Measurements from ENCODE around the gene CORO1A. TPM values are rescaled to one million over a fixed set of nuclear protein-coding genes. Genes with fewer than 3 reads are reported as not detected.
"Not testable (repeated sequence)": the region's sequence is repeated elsewhere in the genome, so short reads cannot be mapped to it uniquely, and the experiment has no call there.

CORO1A gene
- total RNA-seq, 1 donor from 2014 or later: 843 TPM

DNA sequence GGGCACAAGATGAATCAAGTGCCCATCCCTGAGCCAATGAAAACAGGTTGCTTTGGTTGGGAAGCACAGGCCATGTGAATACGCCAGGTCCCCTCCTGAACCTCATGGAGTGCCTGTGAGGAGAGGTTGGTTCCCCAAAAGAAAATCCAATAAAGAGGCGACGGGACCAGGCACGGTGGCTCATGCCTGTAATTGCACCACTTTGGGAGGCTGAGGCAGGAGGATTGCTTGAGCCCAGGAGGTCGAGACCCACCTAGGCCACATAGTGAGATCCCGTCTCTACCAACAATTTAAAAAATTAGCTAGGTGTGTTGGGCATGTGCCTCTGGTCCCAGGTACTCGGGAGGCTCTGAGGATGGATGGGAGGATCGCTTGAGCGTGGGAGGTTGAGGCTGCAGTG is 3.5 kb upstream of the CORO1A start:
- Mint-ChIP-seq H3K27me3 (ENCODE audit: low read depth) (no peaks in the 10 kb centered on the region), H3K9me3 (no peaks in the 10 kb centered on the region), H3K27ac (no peak overlapping the region), H3K4me3 (ENCODE audit: low read depth) (no peak overlapping the region), H3K36me3 (ENCODE audit: low read depth) (peaks cover 12% of the 10 kb centered on the region), H3K4me1 (ENCODE audit: low read depth) (peaks cover 15% of the 10 kb centered on the region)
- intact Hi-C loops (cut with micrococcal nuclease): no loop called here
- no peak for DNase-seq (ENCODE audit: low spot score)

DNA sequence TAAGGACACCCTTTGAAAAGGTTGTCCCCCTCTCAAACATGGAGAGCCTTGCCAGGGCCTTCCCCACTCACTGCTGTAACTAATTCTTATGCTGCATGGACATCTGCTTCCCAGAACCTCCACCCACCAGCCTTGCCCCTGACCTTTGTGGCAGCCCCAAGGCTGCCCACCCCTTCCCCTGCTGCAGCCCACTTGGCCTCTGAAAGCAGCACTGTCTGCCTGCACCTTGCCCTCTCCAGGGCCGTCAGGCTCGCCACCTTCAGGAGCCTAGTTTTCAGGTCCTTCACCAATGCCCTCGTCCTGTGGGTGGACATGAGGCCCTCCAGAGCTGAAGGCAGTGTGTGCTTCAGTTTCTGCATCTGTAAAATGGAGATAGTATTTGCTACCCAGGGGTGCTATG is 2.7 kb upstream of the CORO1A start:
- Mint-ChIP-seq H3K36me3 (ENCODE audit: low read depth) (peaks cover 20% of the 10 kb centered on the region), H3K4me3 (ENCODE audit: low read depth) (no peak overlapping the region), H3K27me3 (ENCODE audit: low read depth) (no peaks in the 10 kb centered on the region), H3K27ac (no peak overlapping the region), H3K4me1 (ENCODE audit: low read depth) (peaks cover 16% of the 10 kb centered on the region), H3K9me3 (no peaks in the 10 kb centered on the region)
- DNase-seq (ENCODE audit: low spot score): no peak
- intact Hi-C loops (cut with micrococcal nuclease): no loop called here

DNA sequence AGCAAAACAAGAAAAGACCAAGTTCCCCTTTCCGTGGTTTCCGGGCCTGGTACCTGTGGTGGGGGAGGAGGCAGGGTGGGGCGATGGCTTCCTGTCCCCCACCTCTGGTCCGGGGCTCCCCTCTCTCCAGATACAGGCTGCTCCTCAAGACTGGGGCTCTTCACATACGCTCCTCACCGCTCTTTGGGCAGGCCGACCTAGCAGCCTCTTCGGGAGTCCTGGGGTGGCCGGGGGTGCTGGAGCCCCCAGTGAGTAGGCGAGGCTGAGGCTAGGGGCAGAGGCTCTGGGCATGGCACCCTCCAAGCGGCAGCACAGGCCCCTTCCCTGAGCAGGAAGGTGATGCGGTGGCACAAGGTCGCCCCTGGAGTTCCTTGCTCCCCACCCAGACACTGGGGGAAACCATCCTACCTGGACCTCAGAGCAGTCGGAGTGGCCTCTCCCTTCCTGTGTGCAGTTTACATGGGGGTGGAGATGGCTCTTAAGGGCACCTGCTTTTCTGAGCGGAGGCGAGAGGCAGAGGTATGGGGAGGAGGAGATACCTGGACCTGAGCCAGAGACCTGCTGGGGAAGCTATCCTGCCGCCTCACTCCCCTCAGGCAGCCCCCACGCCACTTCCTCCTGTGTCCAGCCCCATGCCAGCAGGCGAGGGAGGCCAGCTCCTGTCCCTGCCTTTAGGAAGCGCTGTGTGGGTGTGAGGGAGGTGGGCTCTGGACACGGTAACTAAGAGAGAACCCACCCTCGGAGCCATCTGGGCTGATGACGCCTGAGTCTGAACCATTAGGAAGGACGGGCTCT is 891 bp downstream of the CORO1A start:
- H3K9me3 Mint-ChIP-seq: no peaks in the 10 kb centered on the region
- intact Hi-C loops (cut with micrococcal nuclease): no loop called here
- peaks cover 45% of the 10 kb centered on the region for H3K36me3 Mint-ChIP-seq (ENCODE audit: low read depth)
- peak; percentile 81 for DNase-seq (ENCODE audit: low spot score)
- peak overlapping the region; percentile 97 for H3K27ac Mint-ChIP-seq
- no peaks in the 10 kb centered on the region for H3K27me3 Mint-ChIP-seq (ENCODE audit: low read depth)
- peaks cover 26% of the 10 kb centered on the region for H3K4me1 Mint-ChIP-seq (ENCODE audit: low read depth)
- peak overlapping the region; percentile 100 for H3K4me3 Mint-ChIP-seq (ENCODE audit: low read depth)

DNA sequence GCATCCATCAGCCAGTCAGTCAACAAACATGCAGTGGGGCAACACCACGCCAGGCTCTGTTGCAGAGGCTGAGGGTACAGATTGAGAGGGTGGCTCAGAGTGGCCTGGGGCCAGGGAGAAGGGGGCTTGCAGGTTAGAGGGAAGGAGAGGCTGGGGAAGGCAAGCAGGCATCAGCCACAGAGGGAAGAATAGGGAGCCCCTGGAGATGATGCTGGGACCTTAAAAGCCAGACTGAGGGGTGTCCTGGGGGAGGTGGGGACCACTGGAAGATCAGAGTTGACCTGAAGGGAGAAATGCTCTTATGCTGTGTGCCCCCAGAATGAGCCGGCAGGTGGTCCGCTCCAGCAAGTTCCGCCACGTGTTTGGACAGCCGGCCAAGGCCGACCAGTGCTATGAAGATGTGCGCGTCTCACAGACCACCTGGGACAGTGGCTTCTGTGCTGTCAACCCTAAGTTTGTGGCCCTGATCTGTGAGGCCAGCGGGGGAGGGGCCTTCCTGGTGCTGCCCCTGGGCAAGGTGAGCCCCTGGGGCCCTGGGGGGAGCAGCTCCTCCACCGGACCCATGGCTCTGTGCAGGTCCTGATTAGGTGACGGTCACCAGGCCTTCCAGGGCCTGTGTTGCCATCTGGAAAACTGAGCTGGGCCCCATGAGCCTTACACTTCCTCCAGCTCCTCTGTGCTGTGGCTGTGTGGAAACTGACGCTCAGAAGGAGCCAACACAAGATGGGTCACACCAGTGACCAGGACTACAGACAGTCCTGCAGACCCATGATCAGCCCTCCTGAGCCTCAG is 1.7 kb downstream of the CORO1A start:
- peak overlapping the region; percentile 97 for H3K27ac Mint-ChIP-seq
- no peak for DNase-seq (ENCODE audit: low spot score)

DNA sequence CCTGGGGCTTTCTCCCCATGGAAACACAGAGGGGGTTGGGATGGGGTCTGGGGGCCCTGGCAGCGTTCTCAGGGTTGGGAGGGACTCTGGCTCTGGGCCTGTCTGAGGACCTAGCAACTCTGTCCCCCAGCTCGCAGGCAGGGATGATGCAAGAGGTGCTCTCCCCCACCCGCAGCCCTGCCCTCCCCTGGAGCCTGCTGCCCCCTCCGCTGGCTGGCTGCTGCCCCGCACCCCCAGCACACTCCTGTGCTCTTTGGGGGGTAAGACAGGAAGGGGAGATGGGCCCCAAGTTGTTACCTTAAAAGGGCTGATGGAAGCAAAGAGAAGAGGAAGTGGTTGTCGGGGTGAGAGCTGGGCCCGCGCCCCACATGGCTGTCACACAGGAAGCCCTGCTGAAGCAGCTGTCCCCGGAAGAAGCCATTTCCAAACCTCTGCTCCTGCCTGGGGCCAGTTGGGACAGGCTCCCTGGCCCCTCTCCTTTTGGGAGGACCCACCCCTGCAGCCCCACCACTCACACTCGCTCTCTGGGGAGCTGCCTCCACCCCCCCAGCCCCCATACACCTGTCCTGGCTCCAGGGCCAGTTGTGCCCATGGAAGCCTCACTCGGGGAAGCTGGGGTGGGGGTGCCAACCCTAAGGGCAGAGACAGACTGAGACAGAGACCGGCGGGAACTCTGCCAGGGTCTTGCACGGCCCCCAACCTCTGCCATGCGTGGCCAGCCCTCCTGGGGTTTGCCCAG is 2.5 kb downstream of the CORO1A start:
- peak overlapping the region; percentile 97 for H3K27ac Mint-ChIP-seq
- no peaks in the 10 kb centered on the region for H3K27me3 Mint-ChIP-seq (ENCODE audit: low read depth)
- intact Hi-C loops (cut with micrococcal nuclease): no loop called here
- peaks cover 23% of the 10 kb centered on the region for H3K4me1 Mint-ChIP-seq (ENCODE audit: low read depth)
- peaks cover 45% of the 10 kb centered on the region for H3K36me3 Mint-ChIP-seq (ENCODE audit: low read depth)
- H3K9me3 Mint-ChIP-seq: no peaks in the 10 kb centered on the region
- peak overlapping the region; percentile 100 for H3K4me3 Mint-ChIP-seq (ENCODE audit: low read depth)
- DNase-seq (ENCODE audit: low spot score): peak; percentile 83

More for the DNA sequence above, 1.7 kb downstream of the CORO1A start:
- intact Hi-C loops (cut with micrococcal nuclease): no loop called here
- Mint-ChIP-seq H3K4me1 (ENCODE audit: low read depth) (peaks cover 26% of the 10 kb centered on the region), H3K9me3 (no peaks in the 10 kb centered on the region), H3K36me3 (ENCODE audit: low read depth) (peaks cover 45% of the 10 kb centered on the region), H3K4me3 (ENCODE audit: low read depth) (peak overlapping the region; percentile 100), H3K27me3 (ENCODE audit: low read depth) (no peaks in the 10 kb centered on the region)

DNA sequence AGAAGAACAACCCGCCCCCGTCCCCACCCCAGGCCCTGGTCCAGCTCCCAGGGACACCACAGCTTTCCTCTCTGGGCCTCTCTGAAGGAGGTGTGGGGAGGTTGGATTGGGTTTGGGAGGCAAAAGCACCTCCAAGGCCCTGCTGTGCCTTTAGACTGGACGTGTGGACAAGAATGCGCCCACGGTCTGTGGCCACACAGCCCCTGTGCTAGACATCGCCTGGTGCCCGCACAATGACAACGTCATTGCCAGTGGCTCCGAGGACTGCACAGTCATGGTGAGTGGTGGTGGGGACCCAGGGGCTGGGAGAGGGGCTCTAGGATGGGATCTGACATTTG is 3.0 kb downstream of the CORO1A start:
- Mint-ChIP-seq H3K27me3 (ENCODE audit: low read depth) (no peaks in the 10 kb centered on the region), H3K4me1 (ENCODE audit: low read depth) (peaks cover 21% of the 10 kb centered on the region), H3K36me3 (ENCODE audit: low read depth) (peaks cover 45% of the 10 kb centered on the region), H3K4me3 (ENCODE audit: low read depth) (peak overlapping the region; percentile 100), H3K27ac (peak overlapping the region; percentile 97), H3K9me3 (no peaks in the 10 kb centered on the region)
- DNase-seq (ENCODE audit: low spot score): peak; percentile 15
- intact Hi-C loops (cut with micrococcal nuclease): no loop called here

DNA sequence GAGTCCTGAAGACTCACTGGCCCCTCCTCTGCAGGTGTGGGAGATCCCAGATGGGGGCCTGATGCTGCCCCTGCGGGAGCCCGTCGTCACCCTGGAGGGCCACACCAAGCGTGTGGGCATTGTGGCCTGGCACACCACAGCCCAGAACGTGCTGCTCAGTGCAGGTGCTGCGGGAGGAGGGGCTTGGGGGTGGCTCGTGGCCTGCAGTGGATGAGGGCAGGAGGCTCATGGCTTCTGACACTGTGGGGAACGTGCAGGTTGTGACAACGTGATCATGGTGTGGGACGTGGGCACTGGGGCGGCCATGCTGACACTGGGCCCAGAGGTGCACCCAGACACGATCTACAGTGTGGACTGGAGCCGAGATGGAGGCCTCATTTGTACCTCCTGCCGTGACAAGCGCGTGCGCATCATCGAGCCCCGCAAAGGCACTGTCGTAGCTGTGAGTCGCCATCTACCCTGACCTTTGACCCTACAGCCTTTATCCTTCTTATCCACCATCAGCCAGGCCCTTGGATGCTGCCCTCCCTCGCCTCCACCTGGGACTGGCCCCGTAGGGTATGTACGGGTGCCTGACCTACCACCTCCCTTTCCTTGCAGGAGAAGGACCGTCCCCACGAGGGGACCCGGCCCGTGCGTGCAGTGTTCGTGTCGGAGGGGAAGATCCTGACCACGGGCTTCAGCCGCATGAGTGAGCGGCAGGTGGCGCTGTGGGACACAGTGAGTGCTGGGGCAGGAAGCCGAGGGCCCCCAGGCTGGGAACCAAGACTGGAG is 3.6 kb downstream of the CORO1A start:
- peak overlapping the region; percentile 100 for H3K4me3 Mint-ChIP-seq (ENCODE audit: low read depth)
- H3K27ac Mint-ChIP-seq: peak overlapping the region; percentile 97
- no peaks in the 10 kb centered on the region for H3K9me3 Mint-ChIP-seq
- intact Hi-C loops (cut with micrococcal nuclease): no loop called here
- H3K27me3 Mint-ChIP-seq (ENCODE audit: low read depth): no peaks in the 10 kb centered on the region
- peaks cover 20% of the 10 kb centered on the region for H3K4me1 Mint-ChIP-seq (ENCODE audit: low read depth)
- H3K36me3 Mint-ChIP-seq (ENCODE audit: low read depth): peaks cover 45% of the 10 kb centered on the region
- peak; percentile 81 for DNase-seq (ENCODE audit: low spot score)

DNA sequence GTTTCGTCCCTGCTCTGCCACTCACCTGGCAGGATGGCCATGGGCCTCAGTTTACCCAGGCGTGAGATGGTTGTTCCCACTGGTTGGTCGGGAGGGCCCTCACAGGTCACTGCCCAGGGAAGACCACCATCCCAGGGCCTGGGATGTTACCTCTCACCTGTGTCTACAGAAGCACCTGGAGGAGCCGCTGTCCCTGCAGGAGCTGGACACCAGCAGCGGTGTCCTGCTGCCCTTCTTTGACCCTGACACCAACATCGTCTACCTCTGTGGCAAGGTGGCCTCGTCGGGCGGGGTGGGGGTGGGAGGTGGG is 4.1 kb downstream of the CORO1A start:
- peak overlapping the region; percentile 97 for H3K27ac Mint-ChIP-seq

DNA sequence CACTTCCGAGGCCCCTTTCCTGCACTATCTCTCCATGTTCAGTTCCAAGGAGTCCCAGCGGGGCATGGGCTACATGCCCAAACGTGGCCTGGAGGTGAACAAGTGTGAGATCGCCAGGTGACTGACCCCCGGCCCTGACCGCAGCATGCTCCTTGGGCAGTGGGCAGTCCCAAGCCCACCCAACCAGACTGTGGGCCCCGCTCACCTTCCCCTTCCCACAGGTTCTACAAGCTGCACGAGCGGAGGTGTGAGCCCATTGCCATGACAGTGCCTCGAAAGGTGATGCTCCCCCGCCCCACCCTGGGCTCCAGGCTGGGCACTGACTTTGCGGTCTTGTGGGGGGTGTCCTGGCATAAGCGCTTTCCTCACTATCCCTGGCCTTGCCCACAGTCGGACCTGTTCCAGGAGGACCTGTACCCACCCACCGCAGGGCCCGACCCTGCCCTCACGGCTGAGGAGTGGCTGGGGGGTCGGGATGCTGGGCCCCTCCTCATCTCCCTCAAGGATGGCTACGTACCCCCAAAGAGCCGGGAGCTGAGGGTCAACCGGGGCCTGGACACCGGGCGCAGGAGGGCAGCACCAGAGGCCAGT is 4.7 kb downstream of the CORO1A start:
- intact Hi-C loops (cut with micrococcal nuclease): no loop called here
- Mint-ChIP-seq H3K36me3 (ENCODE audit: low read depth) (peaks cover 45% of the 10 kb centered on the region), H3K4me3 (ENCODE audit: low read depth) (no peak overlapping the region), H3K27ac (no peak overlapping the region), H3K4me1 (ENCODE audit: low read depth) (peaks cover 14% of the 10 kb centered on the region), H3K9me3 (no peaks in the 10 kb centered on the region), H3K27me3 (ENCODE audit: low read depth) (no peaks in the 10 kb centered on the region)
- DNase-seq (ENCODE audit: low spot score): no peak

More for the DNA sequence above, 4.1 kb downstream of the CORO1A start:
- Mint-ChIP-seq H3K27me3 (ENCODE audit: low read depth) (no peaks in the 10 kb centered on the region), H3K36me3 (ENCODE audit: low read depth) (peaks cover 45% of the 10 kb centered on the region), H3K4me1 (ENCODE audit: low read depth) (peaks cover 15% of the 10 kb centered on the region), H3K9me3 (no peaks in the 10 kb centered on the region), H3K4me3 (ENCODE audit: low read depth) (peak overlapping the region; percentile 100)
- intact Hi-C loops (cut with micrococcal nuclease): no loop called here
- no peak for DNase-seq (ENCODE audit: low spot score)

DNA sequence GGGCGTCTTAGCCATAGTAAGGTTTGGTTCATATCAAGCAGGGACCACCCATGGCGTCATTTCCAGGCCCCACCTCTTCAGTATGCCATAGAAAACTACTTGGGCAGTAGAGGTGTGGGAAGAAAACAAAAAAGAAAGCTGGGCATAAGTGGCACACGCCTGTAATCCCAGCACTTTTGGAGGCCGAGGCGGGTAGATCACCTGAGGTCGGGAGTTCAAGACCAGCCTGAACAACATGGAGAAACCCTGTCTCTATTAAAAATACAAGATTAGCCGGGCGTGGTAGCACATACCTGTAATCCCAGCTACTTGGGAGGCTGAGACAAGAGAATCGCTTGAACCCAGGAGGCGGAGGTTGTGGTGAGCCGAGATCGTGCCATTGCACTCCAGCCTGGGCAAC is 7.8 kb downstream of the CORO1A start:
- DNase-seq (ENCODE audit: low spot score); H3K27me3 Mint-ChIP-seq (ENCODE audit: low read depth); intact Hi-C loops (cut with micrococcal nuclease); H3K9me3 Mint-ChIP-seq; H3K4me3 Mint-ChIP-seq (ENCODE audit: low read depth); H3K27ac Mint-ChIP-seq: not testable (repeated sequence)
- H3K36me3 Mint-ChIP-seq (ENCODE audit: low read depth): peaks cover 21% of the 10 kb centered on the region
- peaks cover 11% of the 10 kb centered on the region for H3K4me1 Mint-ChIP-seq (ENCODE audit: low read depth)

DNA sequence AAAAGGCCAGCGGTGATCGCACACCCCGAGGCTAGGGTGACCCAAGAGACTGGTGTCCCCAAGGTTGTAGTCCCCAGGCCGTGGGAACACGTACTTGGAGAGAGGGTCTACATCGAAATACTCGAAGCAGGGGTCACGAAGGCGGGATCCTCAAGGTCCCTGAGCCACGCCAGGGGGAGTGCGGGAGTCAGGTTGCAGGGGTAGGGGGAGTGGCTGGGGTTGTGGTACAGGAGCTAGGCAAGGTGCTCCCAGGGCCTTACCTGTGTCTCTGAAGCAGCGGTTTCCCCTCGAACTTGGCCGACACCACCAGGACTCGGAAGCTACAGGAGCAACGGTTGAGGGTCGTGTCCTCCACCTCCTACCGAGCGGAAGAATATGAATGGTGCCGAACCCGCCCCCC is 9.7 kb downstream of the CORO1A start:
- DNase-seq (ENCODE audit: low spot score): not testable (repeated sequence)

DNA sequence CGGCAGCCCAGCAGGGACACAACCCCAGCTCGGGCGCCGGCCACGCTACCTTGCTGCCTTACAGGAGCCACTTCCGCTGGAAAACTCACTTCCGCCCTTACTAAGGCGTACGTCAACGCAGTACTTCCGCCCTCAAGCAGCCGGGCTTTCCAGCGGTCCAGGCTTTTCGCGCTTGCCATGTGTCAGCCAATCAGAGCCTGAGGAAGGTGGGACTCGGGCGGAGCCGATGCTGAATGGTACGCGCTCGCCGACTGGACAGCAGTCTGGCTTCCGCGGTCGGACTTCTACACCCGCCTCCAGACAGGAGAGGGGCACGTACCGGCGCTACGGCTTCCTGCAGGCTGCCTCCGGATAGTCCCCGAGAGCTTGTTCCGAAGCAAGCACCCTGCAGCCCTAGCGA is 10.2 kb downstream of the CORO1A start, which contains the start of the genes BOLA2B and SLX1A:
BOLA2B (minus strand) TSS at position 52 of the 400 bp plus-strand sequence. CDS start 71 bp downstream, outside the sequence.
SLX1A (plus strand) TSS at position 261 of the 400 bp plus-strand sequence. CDS start 210 bp downstream, outside the sequence.
- DNase-seq (ENCODE audit: low spot score); H3K4me3 Mint-ChIP-seq (ENCODE audit: low read depth); H3K27ac Mint-ChIP-seq; intact Hi-C loops (cut with micrococcal nuclease); H3K36me3 Mint-ChIP-seq (ENCODE audit: low read depth); H3K27me3 Mint-ChIP-seq (ENCODE audit: low read depth); H3K4me1 Mint-ChIP-seq (ENCODE audit: low read depth); H3K9me3 Mint-ChIP-seq: not testable (repeated sequence)

More for the DNA sequence above, 9.7 kb downstream of the CORO1A start:
- intact Hi-C loops (cut with micrococcal nuclease); H3K27ac Mint-ChIP-seq; H3K4me1 Mint-ChIP-seq (ENCODE audit: low read depth); H3K36me3 Mint-ChIP-seq (ENCODE audit: low read depth); H3K27me3 Mint-ChIP-seq (ENCODE audit: low read depth); H3K4me3 Mint-ChIP-seq (ENCODE audit: low read depth); H3K9me3 Mint-ChIP-seq: not testable (repeated sequence)

All from activated T-helper 2 cell treated with anti-CD3 and anti-CD28 coated beads, Interferon-gamma antibody, Interleukin-2, Interleukin-4, amounts not matched to agents 10 μg/mL and 5 μg/mL and 100 μg/mL, durations not matched to agents 14 hours and 24 hours and 36 hours (primary cell).